ENCODE data around the gene MRPL28. TPM values are rescaled to one million over a fixed set of nuclear protein-coding genes. Genes with fewer than 3 reads are reported as not detected.
A peak's percentile ranks its signal among the peaks of the same experiment; 100 is the strongest.
"Not testable (repeated sequence)": the region's sequence is repeated elsewhere in the genome, so short reads cannot be mapped to it uniquely, and the experiment has no call there.

The MRPL28 gene
- total RNA-seq, 1 experiment from 2014 or later = 78.0 TPM

DNA sequence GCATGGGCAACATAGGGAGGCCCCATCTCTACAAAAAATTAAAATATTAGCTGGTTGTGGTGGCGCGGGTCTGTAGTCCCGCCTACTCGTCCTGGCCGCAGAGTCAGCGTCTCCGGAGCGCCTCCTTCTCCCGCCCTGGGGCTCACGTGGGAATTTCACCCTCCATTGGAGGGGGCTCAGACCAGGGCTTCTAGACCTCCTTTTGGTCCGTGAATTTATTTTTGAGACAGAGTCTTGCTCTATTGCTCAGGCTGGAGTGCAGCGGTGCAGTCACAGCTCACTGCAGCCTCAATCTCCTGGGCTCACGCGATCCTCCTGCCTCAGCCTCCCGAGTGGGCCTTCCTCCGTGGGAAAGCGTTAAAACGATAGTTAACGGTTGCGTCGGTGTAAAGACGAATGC lies 26.3 kb upstream of the MRPL28 start:
- DNase-seq (ENCODE audit: low read depth, low spot score) = peak; percentile 69
- in situ Hi-C loops (cut with HindIII; ENCODE audit: low pct_unique_long_range_greater_than_20kb, low sequenced_read_pairs) = no loop called here

DNA sequence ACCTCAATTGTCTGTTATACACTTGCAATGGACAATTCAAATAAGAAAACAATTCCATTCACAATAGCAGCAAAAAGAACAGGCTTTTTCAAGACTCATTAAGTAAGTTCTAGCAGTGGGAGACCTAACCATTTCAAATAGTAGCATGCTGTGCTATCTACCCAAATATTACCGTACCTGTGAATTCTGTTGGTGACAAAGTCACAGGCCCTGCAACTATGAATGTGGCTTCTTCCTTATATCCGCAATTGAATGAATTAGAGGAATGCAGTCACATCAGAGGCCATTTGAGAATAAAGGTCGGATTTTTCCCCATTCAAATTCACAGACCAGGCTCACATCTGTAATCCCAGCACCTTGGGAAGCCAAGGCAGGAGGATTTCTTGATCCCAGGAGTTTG lies 25.9 kb upstream of the MRPL28 start:
- in situ Hi-C loops (cut with HindIII; ENCODE audit: low pct_unique_long_range_greater_than_20kb, low sequenced_read_pairs) = no loop called here
- DNase-seq (ENCODE audit: low read depth, low spot score) = no peak

GRCh38 chr16:392450-393030 lies 22.2 kb upstream of the MRPL28 start:
- in situ Hi-C loops (cut with HindIII; ENCODE audit: low pct_unique_long_range_greater_than_20kb, low sequenced_read_pairs) = no loop called here

DNA sequence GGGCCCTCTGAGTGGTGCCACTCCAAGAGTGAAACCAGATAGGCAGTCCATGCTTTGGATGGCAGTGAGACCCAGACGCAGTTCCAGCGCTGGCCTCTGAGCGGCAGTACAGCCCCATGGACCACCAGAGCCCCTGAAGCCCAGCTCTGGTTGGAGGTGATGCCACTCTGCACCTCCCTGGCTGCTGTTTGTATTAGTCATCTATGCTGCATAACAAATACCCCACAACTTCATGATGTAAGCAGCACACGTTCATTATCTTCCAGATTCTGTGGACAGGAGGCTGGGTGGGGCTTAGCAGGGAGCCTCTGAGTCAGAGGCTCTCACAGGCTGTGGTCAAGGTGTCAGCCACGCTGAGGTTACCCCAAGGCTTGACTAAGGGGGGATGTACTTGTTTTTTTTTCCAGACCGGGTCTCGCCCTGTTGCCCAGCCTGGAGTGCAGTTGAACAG lies 21.6 kb upstream of the MRPL28 start:
- in situ Hi-C loops (cut with HindIII; ENCODE audit: low pct_unique_long_range_greater_than_20kb, low sequenced_read_pairs) = no loop called here
- DNase-seq (ENCODE audit: low read depth, low spot score) = peak; percentile 58

More at GRCh38 chr16:392450-393030, 22.2 kb upstream of the MRPL28 start:
- no peak for DNase-seq (ENCODE audit: low read depth, low spot score)

DNA sequence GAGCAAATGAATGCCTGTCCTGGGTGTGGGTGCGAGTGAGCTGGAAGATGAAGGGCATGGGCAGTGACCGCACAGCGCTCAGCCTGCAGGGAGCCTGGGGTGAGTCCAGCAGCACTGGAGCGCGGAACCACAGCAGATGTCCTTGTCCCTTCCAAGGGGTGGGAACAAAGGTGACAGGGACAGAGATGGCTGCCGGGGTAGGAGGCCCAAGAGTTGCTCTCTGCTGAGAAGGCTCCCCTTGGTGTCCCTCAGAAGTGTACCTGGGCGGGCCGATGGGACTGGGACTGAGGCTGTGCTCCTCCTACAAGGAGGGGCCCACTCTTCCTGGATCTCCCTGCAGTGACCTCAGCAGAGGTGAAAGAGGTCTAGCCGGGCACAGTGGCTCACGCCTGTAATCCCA lies 19.0 kb upstream of the MRPL28 start:
- in situ Hi-C loops (cut with HindIII; ENCODE audit: low pct_unique_long_range_greater_than_20kb, low sequenced_read_pairs) = no loop called here
- DNase-seq (ENCODE audit: low read depth, low spot score) = no peak

- DNase-seq (ENCODE audit: low read depth, low spot score); in situ Hi-C loops (cut with HindIII; ENCODE audit: low pct_unique_long_range_greater_than_20kb, low sequenced_read_pairs): not testable (repeated sequence)
Measured at GRCh38 chr16:387761-388666, 17.7 kb upstream of the MRPL28 start.

DNA sequence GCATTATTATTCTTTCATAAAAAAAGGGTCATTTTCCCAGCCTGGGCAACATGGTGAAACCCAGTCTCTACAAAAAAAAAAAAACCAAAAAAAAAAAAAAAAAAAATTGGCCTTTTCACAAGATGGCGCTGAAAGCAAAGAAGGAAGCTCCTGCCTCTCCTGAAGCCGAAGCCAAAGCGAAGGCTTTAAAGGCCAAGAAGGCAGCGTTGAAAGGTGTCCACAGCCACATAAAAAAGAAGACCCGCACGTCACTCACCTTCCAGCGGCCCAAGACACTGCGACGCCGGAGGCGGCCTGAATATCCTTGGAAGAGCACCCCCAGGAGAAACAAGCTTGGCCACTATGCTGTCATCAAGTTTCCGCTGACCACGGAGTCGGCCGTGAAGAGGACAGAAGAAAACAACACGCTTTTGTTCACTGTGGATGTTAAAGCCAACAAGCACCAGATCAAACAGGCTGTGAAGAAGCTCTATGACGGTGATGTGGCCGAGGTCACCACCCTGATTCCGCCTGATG lies 16.4 kb upstream of the MRPL28 start:
- in situ Hi-C loops (cut with HindIII; ENCODE audit: low pct_unique_long_range_greater_than_20kb, low sequenced_read_pairs) = no loop called here
- DNase-seq (ENCODE audit: low read depth, low spot score) = peak; percentile 96

- in situ Hi-C loops (cut with HindIII; ENCODE audit: low pct_unique_long_range_greater_than_20kb, low sequenced_read_pairs) = no loop called here
Measured at GRCh38 chr16:383326-384051, 13.2 kb upstream of the MRPL28 start.

DNA sequence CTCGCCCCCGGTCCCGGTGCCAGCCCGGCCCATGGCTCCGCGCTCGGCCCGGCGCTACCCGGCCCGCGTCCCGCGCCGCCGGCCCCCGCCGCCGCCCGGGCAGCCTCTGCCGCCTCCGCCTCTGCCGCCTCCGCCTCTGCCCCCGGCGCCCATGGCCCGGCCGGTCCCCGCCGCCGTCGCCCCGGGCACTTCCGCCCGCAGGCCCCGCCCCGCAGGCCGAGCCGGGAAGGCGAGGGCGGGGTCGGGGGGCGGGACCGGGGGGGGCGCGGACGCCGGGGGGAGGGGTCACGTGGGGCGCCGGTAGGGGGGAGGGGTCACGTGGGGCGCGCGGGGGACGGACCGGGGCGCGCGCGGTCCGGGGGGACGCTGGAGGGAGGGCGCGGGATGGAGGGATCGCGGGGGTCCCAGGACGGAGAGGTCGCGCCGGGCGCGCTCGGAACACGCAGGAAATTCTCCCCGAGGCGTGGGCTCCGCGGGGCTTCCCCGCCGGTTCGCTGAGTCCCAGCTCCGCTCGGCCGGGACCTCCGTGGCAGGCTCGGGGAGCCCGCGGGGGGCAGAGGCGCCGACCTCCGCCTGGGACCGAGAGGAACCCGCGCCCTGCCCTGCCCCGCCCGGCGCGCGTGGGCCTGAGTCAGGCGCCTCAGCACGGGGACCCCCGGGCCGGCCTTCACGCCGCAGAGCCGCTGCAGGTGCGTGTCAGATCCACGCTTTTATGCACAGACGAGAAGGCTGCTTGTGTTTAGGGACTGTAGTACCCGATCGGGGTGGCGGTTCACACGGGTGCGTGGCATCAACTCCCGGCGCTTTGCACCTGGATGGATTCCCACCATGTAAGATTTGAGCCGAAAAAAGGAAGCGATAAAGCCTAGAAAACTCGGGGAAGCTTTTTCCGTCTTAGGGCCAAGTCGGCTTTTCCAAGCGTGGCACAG lies 11.7 kb upstream of the MRPL28 start, which contains the start of gene PGAP6:
TSS of gene PGAP6 (minus strand) at position 190 of the 929 bp plus-strand sequence. CDS start at position 33, 157 bp downstream.
- in situ Hi-C loops (cut with HindIII; ENCODE audit: low pct_unique_long_range_greater_than_20kb, low sequenced_read_pairs) = no loop called here
- DNase-seq (ENCODE audit: low read depth, low spot score) = peak; percentile 49

More at GRCh38 chr16:383326-384051, 13.2 kb upstream of the MRPL28 start:
- peak; percentile 49 for DNase-seq (ENCODE audit: low read depth, low spot score)

GRCh38 chr16:381012-381788 lies 10.9 kb upstream of the MRPL28 start:
- DNase-seq (ENCODE audit: low read depth, low spot score) = no peak
- in situ Hi-C loops (cut with HindIII; ENCODE audit: low pct_unique_long_range_greater_than_20kb, low sequenced_read_pairs) = no loop called here

- in situ Hi-C loops (cut with HindIII; ENCODE audit: low pct_unique_long_range_greater_than_20kb, low sequenced_read_pairs) = no loop called here
- DNase-seq (ENCODE audit: low read depth, low spot score) = no peak
Measured at GRCh38 chr16:380762-381011, 10.3 kb upstream of the MRPL28 start.

- in situ Hi-C loops (cut with HindIII; ENCODE audit: low pct_unique_long_range_greater_than_20kb, low sequenced_read_pairs) = no loop called here
- DNase-seq (ENCODE audit: low read depth, low spot score) = no peak
Measured at GRCh38 chr16:379961-380761, 9.8 kb upstream of the MRPL28 start.

- in situ Hi-C loops (cut with HindIII; ENCODE audit: low pct_unique_long_range_greater_than_20kb, low sequenced_read_pairs) = no loop called here
- no peak for DNase-seq (ENCODE audit: low read depth, low spot score)
Measured at GRCh38 chr16:379183-379960, 9.0 kb upstream of the MRPL28 start.

DNA sequence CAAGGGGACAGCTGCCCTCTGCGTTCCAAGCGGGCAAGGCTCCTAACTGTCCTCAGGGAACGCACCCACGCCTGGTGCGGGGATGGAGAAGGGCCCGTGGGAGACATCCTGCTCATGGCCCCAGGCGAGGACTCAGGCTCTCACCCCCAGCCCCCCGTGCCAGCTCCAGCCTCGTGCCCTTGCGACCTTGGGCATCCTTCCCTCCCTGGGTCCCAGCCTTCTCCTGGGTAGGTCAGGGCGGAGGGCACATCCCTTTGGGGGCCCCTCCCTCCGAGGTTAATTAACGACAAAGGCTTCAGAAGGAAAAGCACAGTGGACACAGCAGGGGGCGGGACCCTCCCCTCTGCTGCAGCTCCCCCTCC lies 8.5 kb upstream of the MRPL28 start:
- in situ Hi-C loops (cut with HindIII; ENCODE audit: low pct_unique_long_range_greater_than_20kb, low sequenced_read_pairs) = no loop called here
- DNase-seq (ENCODE audit: low read depth, low spot score) = no peak

DNA sequence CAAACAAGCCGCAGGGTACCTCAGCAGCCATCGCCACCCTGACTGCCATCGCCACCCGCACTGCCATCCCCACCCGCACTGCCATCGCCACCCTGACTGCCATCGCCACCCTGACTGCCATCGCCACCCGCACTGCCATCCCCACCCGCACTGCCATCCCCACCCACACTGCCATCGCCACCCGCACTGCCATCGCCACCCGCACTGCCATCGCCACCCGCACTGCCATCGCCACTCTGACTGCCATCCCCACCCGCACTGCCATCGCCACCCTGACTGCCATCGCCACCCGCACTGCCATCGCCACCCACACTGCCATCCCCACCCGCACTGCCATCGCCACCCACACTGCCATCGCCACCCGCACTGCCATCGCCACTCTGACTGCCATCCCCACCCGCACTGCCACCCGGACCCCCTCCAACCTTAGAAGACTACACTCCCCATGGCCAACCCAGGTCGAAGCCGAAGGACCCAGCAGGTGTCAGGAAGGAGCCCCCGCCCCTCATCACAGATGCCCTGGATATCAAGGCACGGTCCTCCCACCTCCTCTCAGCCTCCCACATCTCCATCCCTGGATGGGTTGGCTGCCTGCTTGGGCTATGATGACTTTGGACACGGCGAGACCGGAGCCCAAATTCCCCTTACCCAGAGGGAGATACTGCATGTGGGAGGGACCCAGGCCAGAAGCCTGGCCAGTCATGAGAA lies 7.9 kb upstream of the MRPL28 start:
- in situ Hi-C loops (cut with HindIII; ENCODE audit: low pct_unique_long_range_greater_than_20kb, low sequenced_read_pairs); DNase-seq (ENCODE audit: low read depth, low spot score): not testable (repeated sequence)

All from SK-MEL-5 (cell line).